GM18870 (cell line): ENCODE results near the gene ODAM.
"Not testable (repeated sequence)": the region's sequence is repeated elsewhere in the genome, so short reads cannot be mapped to it uniquely, and the experiment has no call there.

ENCODE experiments used
- ATAC-seq: cut with Tn5 transposase; IDR thresholded peaks from one replicate; pipeline ENCODE4 v1.9.1; 2021; ENCODE audit warnings: moderate library complexity; ENCODE audit not compliant: unreplicated experiment

The ODAM gene

GRCh38 chr4:70221389-70221788 lies 25.9 kb downstream of the ODAM start:
- not testable (repeated sequence) for ATAC-seq

DNA sequence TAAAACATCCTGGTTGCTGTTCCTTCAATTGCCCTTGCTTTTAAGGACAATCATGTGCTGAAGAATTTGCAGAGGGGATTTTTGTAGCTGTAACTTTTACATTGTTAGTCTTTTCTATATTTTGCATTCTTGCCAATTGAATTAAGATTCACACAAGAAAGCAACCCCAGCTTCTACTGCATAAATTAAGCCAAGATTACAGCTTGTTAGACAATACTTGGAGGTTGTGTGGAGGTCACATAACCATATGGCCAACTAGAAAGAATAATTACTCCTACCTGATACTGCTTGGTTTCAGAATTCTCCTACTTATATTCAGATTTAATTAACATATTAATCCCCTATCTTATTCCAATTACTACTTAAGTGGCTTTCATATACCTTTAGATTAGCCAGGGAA lies 26.3 kb downstream of the ODAM start:
- not testable (repeated sequence) for ATAC-seq

DNA sequence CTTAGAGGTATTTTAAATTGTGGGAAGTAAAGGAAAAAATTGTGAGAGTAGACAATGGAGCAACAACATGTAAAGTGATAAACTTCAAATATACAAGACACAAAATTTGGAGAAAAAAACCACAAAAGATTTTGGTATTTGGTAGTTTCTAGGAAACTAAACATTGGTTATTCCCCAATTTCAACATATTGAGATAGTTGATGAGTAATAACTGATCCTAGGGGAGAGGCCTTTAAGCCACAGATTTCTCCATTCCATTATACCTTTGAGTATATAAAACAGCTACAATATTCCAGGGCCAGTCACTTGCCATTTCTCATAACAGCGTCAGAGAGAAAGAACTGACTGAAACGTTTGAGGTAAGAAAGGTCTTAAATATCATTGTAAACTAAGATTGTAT lies 30.3 kb downstream of the ODAM start, which contains the start of gene FDCSP:
TSS of gene FDCSP (plus strand) at position 301 of the 400 bp plus-strand sequence. CDS start 5,071 bp downstream, outside the sequence.
- no peak for ATAC-seq

GRCh38 chr4:70236125-70236524 lies 40.6 kb downstream of the ODAM start:
- ATAC-seq, result no peak

- ATAC-seq, result no peak
Observed at GRCh38 chr4:70239131-70239883, 43.8 kb downstream of the ODAM start.

DNA sequence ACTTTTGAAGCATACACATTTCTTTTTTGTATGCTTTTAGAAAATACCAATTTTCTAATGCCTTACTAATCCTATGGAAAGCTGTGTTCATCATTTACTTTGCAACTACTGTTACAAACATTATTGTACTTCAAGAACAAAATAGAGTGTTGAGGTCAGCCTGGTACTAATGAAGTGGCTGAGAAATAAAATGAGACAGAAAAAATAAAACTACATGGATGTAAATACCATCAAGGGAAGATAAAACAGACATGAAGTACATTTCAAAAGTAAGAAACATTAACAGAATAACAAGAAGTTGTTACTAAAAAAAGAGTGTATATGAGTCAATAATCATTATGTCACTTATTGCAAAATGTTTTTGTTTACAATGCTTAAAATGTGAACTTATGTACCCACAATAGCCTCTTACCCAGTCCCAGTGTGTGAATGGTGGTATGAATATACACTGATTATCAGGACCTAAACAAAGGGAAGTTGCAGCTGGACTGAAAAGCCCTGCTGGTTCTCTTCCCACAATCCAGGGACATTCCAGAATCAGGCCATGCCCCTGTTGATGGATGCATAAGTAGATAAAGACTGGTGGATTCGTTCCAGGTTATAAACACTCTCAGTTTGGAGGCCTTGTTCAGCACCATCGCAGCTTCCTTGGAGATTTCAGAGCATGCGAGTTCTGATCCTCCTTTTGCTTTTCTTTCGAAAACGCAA lies 44.5 kb downstream of the ODAM start:
- ATAC-seq, result no peak

GRCh38 chr4:70242297-70242696 lies 46.8 kb downstream of the ODAM start, which contains the start of gene CSN3:
TSS of gene CSN3 (plus strand) at chr4:70242597. CDS start at chr4:70244820, 2,223 bp downstream.
- not testable (repeated sequence) for ATAC-seq

DNA sequence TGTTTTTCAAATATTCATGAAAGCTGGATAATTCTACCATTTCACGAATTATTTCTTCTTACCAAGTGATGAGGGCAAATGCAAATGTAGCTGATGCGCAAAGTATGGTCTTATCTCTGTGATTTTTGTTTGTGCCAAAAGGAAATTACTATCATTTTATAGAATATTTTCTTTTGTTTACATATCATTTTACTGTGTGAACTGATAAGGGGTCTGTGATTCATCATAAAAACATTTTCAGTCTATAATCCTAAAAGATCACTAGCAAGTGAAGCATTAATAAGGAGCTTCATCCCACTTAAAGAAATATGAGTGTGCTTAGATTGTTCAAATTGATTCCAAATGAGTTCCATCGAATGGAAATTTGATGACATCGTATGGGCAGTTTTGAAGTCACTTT lies 47.6 kb downstream of the ODAM start:
- no peak for ATAC-seq

GRCh38 chr4:70251250-70251944 lies 55.9 kb downstream of the ODAM start:
- no peak for ATAC-seq

GRCh38 chr4:70251945-70252277 lies 56.4 kb downstream of the ODAM start:
- ATAC-seq, result no peak
